Measurements from ENCODE around the gene NSG2.
"Not testable (repeated sequence)": the region's sequence is repeated elsewhere in the genome, so short reads cannot be mapped to it uniquely, and the experiment has no call there.

NSG2 gene

GRCh38 chr5:174106997-174107655, 61.6 kb downstream of the NSG2 start:
- DNase-seq, result no peak

- no peak for DNase-seq
Measured at GRCh38 chr5:174108745-174109144, 63.2 kb downstream of the NSG2 start.

- DNase-seq, result no peak
Measured at GRCh38 chr5:174109698-174110260, 64.3 kb downstream of the NSG2 start.

- DNase-seq, result no peak
Measured at GRCh38 chr5:174110310-174110709, 64.8 kb downstream of the NSG2 start.

- no peak for DNase-seq
Measured at GRCh38 chr5:174111287-174111973, 65.9 kb downstream of the NSG2 start.

- DNase-seq, result no peak
Measured at GRCh38 chr5:174115226-174115625, 69.7 kb downstream of the NSG2 start.

GRCh38 chr5:174118823-174119467, 73.4 kb downstream of the NSG2 start:
- DNase-seq, result no peak

- no peak for DNase-seq
Measured at GRCh38 chr5:174119468-174119881, 74.0 kb downstream of the NSG2 start.

- no peak for DNase-seq
Measured at GRCh38 chr5:174120401-174121005, 75.0 kb downstream of the NSG2 start.

GRCh38 chr5:174134545-174134944, 89.0 kb downstream of the NSG2 start:
- no peak for DNase-seq

GRCh38 chr5:174139623-174140022, 94.1 kb downstream of the NSG2 start:
- DNase-seq, result no peak

- DNase-seq, result no peak
Measured at GRCh38 chr5:174140452-174141020, 95.0 kb downstream of the NSG2 start.

GRCh38 chr5:174141398-174141797, 95.9 kb downstream of the NSG2 start:
- DNase-seq, result no peak

- DNase-seq, result no peak
Measured at GRCh38 chr5:174145091-174145490, 99.6 kb downstream of the NSG2 start.

GRCh38 chr5:174145821-174146220, 100.3 kb downstream of the NSG2 start:
- peak in 1 of 2 donors; percentile 6 for DNase-seq

- no peak for DNase-seq
Measured at GRCh38 chr5:174146556-174146955, 101.0 kb downstream of the NSG2 start.

- not testable (repeated sequence) for DNase-seq
Measured at GRCh38 chr5:174147012-174147411, 101.5 kb downstream of the NSG2 start.

GRCh38 chr5:174147551-174147950, 102.0 kb downstream of the NSG2 start:
- no peak for DNase-seq

- no peak for DNase-seq
Measured at GRCh38 chr5:174148721-174149120, 103.2 kb downstream of the NSG2 start.

- DNase-seq, result no peak
Measured at GRCh38 chr5:174149426-174149825, 103.9 kb downstream of the NSG2 start.

- no peak for DNase-seq
Measured at GRCh38 chr5:174149989-174150388, 104.5 kb downstream of the NSG2 start.

- no peak for DNase-seq
Measured at GRCh38 chr5:174151599-174152181, 106.2 kb downstream of the NSG2 start.

- no peak for DNase-seq
Measured at GRCh38 chr5:174154559-174154958, 109.1 kb downstream of the NSG2 start.

All from stimulated activated CD4-positive, alpha-beta T cell treated with anti-CD3 and anti-CD28 coated beads, Interleukin-2, amount 100 ng/mL, for 24 hours (primary cell).